ENCODE results near the gene ZNF487.

- no peak for TF ChIP-seq CTCF (IDR thresholded peaks at IDR 0.05)
- TF ChIP-seq EZH2phosphoT487 (IDR thresholded peaks at IDR 0.05): no peak
Observed at GRCh38 chr10:43417950-43418768, 18.8 kb upstream of the ZNF487 start.

Measured in neural progenitor cell (in vitro differentiated cells).